Renal cortical epithelial cell (primary cell): Measurements from ENCODE around the gene NEU2. TPM values are rescaled to one million over a fixed set of nuclear protein-coding genes. Genes with fewer than 3 reads are reported as not detected.
A peak's percentile ranks its signal among the peaks of the same experiment; 100 is the strongest.
"Not testable (repeated sequence)": the region's sequence is repeated elsewhere in the genome, so short reads cannot be mapped to it uniquely, and the experiment has no call there.

Experiments used
- DNase-seq: peaks from one replicate; pipeline ENCODE4 v3.0.0-alpha.2; 2011; ENCODE audit warnings: low read depth
- total RNA-seq: library from RNA; depleted of rRNA; stranded (reverse); fragments of >200 nt; gene quantifications from 2 replicates; pipeline ENCODE4 v1.2.3, GENCODE V29; 2014

Gene NEU2
- total RNA-seq, 1 donor from 2014 or later = not detected

- no peak for DNase-seq
Measured at GRCh38 chr2:233010569-233011267, 21.8 kb upstream of the NEU2 start.

GRCh38 chr2:233011268-233011650 lies 21.2 kb upstream of the NEU2 start:
- no peak for DNase-seq

GRCh38 chr2:233011702-233012131 lies 20.8 kb upstream of the NEU2 start:
- no peak for DNase-seq

DNA sequence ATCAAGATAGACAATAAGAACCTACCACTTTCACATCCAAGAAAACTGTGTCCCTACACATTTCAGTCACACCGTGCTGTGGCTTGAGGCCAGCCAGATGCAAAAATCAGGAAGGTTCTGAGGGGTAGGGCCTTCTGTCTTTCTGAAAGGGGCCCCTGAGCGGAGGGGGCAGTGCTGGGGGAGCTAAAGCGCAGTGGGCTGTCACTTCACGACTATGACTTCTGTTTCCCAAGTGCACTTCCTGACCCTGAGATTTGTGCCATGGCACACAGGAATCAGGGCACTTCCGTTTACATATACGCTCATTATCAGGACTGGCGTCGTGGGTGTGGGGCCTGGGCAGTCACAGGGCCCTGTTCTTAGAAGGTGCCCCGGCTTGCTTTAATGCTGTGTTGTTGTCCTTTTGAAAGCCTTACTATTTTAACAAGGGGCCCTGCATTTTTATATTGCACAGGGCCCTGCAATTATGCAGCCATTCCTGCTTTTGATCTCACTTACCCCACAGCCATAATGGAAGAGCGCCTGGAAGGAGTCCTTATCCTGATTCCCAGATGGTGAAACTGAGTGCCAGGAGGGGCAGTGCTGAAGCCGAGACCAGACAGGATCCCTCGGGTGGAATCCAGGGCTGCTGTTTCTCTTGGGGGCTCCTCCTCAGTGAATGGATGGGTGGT lies 20.0 kb upstream of the NEU2 start:
- no peak for DNase-seq

DNA sequence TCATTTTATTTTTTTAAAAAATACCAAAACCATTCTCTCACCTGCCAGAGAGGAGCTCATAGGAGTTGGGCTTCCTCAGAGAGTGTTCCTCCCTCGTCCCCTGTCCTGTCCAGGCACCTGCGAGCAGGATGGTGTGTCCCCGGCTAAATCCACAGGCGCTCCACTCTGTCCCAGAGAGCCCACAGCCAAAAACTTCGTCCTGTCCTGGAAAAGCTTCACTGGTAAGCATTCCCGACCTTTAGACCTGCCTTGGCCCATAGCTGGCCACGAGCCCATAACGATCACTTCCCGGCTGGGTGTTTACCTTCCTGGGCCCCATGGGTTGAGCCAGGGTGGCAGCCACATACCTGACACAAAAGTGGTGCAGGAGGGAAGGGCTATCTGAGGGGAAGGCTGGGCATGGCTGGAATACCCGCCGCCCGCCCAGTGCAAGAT lies 19.4 kb upstream of the NEU2 start, which contains the start of gene NGEF:
TSS of gene NGEF (minus strand) at position 230 of the 435 bp plus-strand sequence. CDS start 38,366 bp downstream, outside the sequence.
- DNase-seq = peak; percentile 18

DNA sequence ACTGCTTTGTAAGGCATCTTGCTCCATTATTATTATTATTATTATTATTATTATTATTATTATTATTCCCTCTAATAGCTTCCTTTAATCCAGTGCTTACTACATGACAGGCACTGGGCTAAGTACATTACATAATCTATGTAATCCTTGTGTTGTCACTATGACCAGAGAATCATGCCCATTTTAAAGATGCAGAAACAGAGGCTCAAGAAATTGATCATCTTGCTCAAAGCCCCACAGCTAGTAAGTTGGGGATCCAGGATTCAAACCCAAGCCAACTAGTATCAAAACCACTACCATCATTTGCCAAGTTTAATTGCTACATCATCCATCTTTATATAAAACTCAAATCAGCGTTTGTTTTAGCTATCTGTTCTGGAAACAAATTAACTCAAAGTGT lies 18.8 kb upstream of the NEU2 start:
- no peak for DNase-seq

- no peak for DNase-seq
Measured at GRCh38 chr2:233015019-233015645, 17.3 kb upstream of the NEU2 start.

DNA sequence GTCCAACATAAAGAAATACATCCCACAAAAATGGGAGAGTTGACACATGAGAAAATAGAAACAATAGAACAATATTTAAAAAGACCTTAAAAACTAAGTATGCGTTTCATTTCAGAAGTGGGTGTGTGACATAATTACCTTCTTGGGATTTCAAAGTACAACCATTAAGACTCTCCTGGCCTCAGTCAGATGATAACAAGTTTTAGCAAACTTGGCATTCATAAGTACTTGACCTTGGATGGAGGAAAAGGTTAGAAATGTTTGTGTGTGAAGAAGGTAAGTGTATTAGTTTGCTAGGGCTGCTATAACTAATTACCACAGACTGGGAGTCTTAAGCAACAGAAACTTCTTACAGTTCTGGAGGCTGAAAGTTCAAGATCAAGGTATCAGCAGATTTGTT lies 14.5 kb upstream of the NEU2 start:
- no peak for DNase-seq

DNA sequence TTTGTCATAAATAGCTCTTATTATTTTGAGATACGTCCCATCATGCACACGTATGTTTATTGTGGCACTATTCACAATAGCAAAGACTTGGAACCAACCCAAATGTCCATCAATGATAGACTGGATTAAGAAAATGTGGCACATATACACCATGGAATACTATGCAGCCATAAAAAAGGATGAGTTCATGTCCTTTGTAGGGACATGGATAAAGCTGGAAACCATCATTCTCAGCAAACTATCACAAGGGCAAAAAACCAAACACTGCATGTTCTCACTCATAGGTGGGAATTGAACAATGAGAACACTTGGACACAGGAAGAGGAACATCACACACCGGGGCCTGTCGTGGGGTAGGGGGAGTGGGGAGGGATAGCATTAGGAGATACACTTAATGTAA lies 12.9 kb upstream of the NEU2 start:
- not testable (repeated sequence) for DNase-seq

DNA sequence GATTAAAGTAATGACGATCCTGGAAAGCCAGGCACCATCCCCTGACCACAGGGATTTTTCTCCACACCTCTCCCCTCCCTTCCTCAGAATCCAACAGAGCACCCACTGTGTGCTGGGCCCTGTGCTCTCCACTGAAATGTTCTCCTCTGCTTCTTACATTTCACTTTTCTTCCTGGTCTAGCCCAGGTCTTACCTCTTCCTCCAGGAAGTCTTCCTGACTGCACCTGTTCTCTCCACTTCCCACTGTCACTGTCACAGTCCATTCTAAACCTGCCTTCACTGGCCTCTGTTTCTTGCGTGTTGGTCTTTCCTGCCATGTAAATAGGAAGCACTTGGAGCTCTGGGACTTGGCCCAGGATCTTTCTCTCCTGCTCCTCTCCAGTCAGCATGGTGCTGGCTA lies 12.0 kb upstream of the NEU2 start:
- no peak for DNase-seq

DNA sequence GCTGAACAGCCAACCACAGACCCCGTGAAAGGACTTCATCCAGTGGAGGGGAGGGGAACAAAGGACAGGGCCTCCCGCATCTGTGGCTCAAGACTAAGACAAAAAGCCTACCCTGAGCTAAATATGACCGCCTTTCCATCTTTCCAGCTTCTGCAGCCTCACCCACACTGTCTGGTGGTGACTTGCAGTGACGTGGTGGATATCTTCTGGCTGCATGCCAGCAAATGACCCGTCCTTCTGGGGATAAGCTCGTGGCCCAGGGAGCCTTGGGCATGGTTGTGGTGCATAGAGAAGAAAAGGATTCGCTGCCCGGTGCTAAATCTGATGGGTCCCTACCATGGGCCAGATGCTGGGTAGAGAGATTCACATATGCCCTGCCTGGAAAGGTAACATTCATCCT lies 10.7 kb upstream of the NEU2 start:
- DNase-seq = no peak

- no peak for DNase-seq
Measured at GRCh38 chr2:233022561-233022960, 9.9 kb upstream of the NEU2 start.

DNA sequence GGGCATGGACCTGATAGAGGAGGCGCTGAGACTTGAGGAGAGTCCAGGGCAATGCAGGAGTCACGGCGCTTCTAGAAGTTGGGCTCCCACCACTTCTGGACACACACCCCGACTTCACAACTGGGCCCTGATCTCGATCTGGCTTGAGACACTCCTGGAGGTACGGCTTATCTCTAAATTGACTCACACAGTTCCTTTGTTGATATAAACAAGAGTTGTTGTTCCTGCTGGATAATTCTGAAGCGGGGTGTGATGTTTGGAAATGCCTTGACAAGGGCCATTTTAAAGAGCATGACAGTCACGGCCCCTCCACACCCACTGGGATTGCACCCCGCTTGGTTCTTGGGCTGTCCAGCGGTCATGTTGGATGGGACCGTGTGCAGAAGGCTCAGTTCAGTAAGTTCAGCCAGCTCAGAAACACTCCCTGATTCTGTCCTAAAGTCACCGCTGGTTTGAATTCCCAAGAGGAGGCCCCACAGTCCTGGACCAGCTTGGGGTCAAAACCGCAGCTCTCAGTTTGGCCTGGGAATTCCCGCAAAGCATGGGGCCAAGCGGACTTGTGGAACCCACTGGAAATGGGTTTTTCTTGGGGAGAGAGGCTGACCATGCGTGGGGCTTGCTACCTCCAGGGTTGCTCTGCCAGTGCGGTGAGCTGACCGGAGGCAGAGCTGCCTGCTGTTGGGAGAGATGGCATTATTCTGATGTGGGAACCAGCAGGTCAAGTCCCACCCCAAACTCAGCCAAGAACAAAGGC lies 9.3 kb upstream of the NEU2 start:
- DNase-seq = no peak

GRCh38 chr2:233023761-233024410 lies 8.6 kb upstream of the NEU2 start:
- no peak for DNase-seq

- peak; percentile 40 for DNase-seq
Measured at GRCh38 chr2:233025706-233026105, 6.8 kb upstream of the NEU2 start.

DNA sequence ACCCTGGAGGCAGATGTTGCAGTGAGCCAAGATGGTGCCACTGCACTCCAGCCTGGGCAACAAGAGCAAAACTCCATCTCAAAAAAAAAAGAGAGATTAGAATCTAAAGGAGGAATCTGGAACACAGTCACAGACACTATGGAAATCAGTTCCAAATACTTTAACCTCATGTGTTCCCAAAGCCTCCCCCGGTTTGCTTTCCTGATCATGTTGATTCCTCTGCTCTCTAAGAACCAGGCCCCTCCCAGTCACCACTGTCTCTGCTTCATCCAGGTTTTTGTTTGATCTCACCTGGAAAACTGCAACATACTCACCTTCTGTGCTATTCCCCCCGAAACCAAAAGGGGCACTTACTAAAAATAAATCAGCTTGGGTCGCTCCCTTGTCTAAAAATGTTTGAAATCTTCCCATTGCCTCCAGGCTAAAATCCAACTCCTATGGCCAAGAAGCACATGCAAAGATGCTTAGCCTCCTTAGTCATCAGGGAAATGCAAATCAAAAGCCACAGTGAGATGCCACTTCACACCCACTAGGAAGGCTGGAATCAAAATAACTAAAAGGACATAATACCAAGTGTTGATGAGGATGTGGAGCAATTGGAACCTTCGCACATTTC lies 6.2 kb upstream of the NEU2 start:
- peak; percentile 92 for DNase-seq

- no peak for DNase-seq
Measured at GRCh38 chr2:233029321-233029720, 3.2 kb upstream of the NEU2 start.

- no peak for DNase-seq
Measured at GRCh38 chr2:233031556-233032500, 644 bp upstream of the NEU2 start.

- DNase-seq = peak; percentile 45
Measured at GRCh38 chr2:233033672-233034071, 1.2 kb downstream of the NEU2 start.
